ENCODE measurements around the gene FAM78B. TPM values are rescaled to one million over a fixed set of nuclear protein-coding genes. Genes with fewer than 3 reads are reported as not detected.

Gene FAM78B
- total and polyA plus RNA-seq, 11 donors = 1.2 to 9.4 (median 2.7) TPM

DNA sequence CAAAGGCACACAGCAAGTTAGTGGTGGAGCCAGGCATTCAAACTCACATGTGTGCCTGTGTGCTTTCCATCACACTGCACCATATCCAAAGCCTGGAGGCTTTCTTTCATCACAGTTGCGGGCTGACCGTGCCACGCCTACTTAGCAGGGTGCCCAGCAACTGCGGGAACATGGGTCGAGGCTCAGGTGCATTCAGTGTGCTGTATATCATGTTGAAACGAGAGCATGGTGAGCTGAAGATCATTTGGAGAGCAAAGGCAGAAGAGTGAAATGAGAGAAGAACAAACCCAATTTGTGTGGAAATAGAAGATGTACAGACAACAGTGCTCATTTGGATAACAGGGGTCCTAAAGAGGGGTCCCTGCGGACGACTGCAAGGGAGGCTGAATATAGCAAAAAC, 46.5 kb downstream of the FAM78B start:
- 85 to 88% (median 85%) methylated on average over 8 of the region's 8 CpGs for WGBS, 4 donors
- H3K4me1 ChIP-seq = no peaks in the 10 kb centered on the region
- TF ChIP-seq, protein P1, sequence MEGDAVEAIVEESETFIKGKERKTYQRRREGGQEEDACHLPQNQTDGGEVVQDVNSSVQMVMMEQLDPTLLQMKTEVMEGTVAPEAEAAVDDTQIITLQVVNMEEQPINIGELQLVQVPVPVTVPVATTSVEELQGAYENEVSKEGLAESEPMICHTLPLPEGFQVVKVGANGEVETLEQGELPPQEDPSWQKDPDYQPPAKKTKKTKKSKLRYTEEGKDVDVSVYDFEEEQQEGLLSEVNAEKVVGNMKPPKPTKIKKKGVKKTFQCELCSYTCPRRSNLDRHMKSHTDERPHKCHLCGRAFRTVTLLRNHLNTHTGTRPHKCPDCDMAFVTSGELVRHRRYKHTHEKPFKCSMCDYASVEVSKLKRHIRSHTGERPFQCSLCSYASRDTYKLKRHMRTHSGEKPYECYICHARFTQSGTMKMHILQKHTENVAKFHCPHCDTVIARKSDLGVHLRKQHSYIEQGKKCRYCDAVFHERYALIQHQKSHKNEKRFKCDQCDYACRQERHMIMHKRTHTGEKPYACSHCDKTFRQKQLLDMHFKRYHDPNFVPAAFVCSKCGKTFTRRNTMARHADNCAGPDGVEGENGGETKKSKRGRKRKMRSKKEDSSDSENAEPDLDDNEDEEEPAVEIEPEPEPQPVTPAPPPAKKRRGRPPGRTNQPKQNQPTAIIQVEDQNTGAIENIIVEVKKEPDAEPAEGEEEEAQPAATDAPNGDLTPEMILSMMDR (IDR thresholded peaks at IDR 0.05) = no peak
- TF ChIP-seq POLR2A (IDR thresholded peaks at IDR 0.05) = no peak
- no peak overlapping the region for H3K27ac ChIP-seq
- no peaks in the 10 kb centered on the region for H3K9me3 ChIP-seq
- no peak overlapping the region for H3K4me3 ChIP-seq
- H3K36me3 ChIP-seq = no peaks in the 10 kb centered on the region
- DNase-seq (no peak), ATAC-seq (no peak)
- H3K27me3 ChIP-seq = no peaks in the 10 kb centered on the region
- intact Hi-C loops (cut with DNase I) = no loop called here

DNA sequence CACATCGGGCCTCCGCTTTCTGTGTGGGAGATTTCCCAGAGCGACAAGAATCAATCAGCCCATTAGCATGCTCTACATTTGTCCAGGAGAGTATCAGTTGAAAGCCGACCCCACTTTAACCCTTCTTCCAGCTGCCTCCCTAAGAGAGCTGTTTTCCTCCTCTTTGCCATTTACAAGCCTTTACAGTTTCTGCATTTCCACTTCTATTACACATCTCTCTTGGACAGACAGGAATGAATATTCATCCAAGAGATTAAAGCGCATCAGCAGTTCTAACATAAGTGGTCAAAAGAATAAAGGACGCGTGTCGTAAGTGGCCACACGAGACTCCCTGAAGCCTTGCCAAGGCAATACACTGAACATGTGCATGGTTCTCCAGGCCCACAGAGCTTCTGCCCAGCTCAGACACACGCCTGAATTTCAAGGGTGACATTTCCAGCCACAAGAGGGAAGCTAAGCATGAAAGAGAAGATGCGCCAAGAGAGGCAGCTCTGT, 47.3 kb downstream of the FAM78B start:
- no peaks in the 10 kb centered on the region for H3K4me1 ChIP-seq
- ATAC-seq = no peak
- no peaks in the 10 kb centered on the region for H3K36me3 ChIP-seq
- DNase-seq = no peak
- TF ChIP-seq POLR2A (IDR thresholded peaks at IDR 0.05) = no peak
- TF ChIP-seq, protein P1 (IDR thresholded peaks at IDR 0.05) = no peak
- no peaks in the 10 kb centered on the region for H3K9me3 ChIP-seq
- 55 to 66% (median 62%) methylated on average over 11 of the region's 11 CpGs for WGBS, 4 donors
- no peaks in the 10 kb centered on the region for H3K27me3 ChIP-seq
- no peak overlapping the region for H3K27ac ChIP-seq
- intact Hi-C loops (cut with DNase I) = no loop called here
- no peak overlapping the region for H3K4me3 ChIP-seq

DNA sequence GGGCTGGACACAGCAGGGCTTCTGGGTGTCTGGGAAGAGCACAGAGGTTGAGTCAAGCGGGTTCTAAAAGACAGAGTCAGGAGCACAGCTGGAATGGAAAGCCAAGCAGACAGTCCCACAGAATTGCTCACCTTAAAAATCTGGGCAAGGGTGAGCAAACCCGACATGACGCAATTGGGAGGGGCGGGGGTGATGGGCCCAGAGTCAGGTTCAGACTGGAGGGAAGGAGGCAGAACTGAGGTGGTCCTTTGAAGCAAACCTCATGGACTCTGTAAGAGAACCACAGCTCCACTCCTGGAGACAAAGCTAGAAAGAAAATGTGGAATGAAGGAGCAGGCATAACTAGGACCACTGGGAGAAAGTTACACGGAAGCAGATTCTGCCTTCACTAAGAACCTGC, 49.0 kb downstream of the FAM78B start:
- 82 to 93% (median 87%) methylated on average over 5 of the region's 5 CpGs for WGBS, 4 donors
- H3K4me3 ChIP-seq = no peak overlapping the region
- no peak for ATAC-seq
- no peaks in the 10 kb centered on the region for H3K36me3 ChIP-seq
- H3K9me3 ChIP-seq = no peaks in the 10 kb centered on the region
- H3K27me3 ChIP-seq = no peaks in the 10 kb centered on the region
- no peak overlapping the region for H3K27ac ChIP-seq
- intact Hi-C loops (cut with DNase I) = no loop called here
- no peak for DNase-seq
- no peaks in the 10 kb centered on the region for H3K4me1 ChIP-seq
- no peak for TF ChIP-seq POLR2A (IDR thresholded peaks at IDR 0.05)
- TF ChIP-seq, protein P1 (IDR thresholded peaks at IDR 0.05) = no peak

DNA sequence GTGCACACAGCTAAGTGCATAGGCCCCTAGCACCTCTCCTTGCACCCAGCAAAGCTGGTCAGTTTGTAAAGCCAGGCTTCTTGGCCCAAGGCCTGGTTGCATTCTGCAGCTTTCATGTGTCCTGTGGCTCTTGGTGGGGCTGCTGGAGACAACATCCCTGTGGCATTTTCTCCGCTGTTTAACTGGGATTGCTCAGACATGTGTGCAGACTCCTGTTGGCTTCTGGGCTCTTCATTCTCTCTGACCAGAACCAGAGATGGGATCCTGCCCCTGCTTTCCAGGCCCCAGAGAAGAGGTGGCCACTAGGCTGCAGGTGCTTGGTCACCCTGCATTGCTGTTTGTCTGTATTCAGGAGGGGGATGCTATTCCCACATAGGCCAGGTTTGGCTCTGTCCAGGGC, 50.8 kb downstream of the FAM78B start:
- ATAC-seq (no peak), DNase-seq (no peak)
- Histone ChIP-seq H3K9me3 (no peaks in the 10 kb centered on the region), H3K27ac (no peak overlapping the region), H3K4me1 (no peaks in the 10 kb centered on the region), H3K36me3 (no peaks in the 10 kb centered on the region), H3K27me3 (no peaks in the 10 kb centered on the region), H3K4me3 (no peak overlapping the region)
- intact Hi-C loops (cut with DNase I) = no loop called here
- WGBS, 4 donors = 94 to 100% (median 100%) methylated on average over 1 of the region's 1 CpG
- TF ChIP-seq, protein P1 (IDR thresholded peaks at IDR 0.05) = no peak
- TF ChIP-seq POLR2A (IDR thresholded peaks at IDR 0.05) = no peak

Measured in heart left ventricle (tissue), 16 donors.